Measurements from ENCODE around the gene ZBTB17.

- no peak for TF ChIP-seq POLR2AphosphoS5 (IDR thresholded peaks at IDR 0.05; ENCODE audit: low read depth, low read length)
- TF ChIP-seq REST (IDR thresholded peaks at IDR 0.05; ENCODE audit: insufficient read depth in 1 of 2, low read depth in 2 of 2, low read length in 2 of 2): no peak
- TF ChIP-seq TAF1 (IDR thresholded peaks at IDR 0.05; ENCODE audit: borderline replicate concordance, insufficient read depth, low read length): no peak
Observed at GRCh38 chr1:16007671-16008341, 31.9 kb upstream of the ZBTB17 start.

All from PFSK-1 (cell line).